ENCODE data around the gene KRT9.
"Not testable (repeated sequence)": the region's sequence is repeated elsewhere in the genome, so short reads cannot be mapped to it uniquely, and the experiment has no call there.

DNA sequence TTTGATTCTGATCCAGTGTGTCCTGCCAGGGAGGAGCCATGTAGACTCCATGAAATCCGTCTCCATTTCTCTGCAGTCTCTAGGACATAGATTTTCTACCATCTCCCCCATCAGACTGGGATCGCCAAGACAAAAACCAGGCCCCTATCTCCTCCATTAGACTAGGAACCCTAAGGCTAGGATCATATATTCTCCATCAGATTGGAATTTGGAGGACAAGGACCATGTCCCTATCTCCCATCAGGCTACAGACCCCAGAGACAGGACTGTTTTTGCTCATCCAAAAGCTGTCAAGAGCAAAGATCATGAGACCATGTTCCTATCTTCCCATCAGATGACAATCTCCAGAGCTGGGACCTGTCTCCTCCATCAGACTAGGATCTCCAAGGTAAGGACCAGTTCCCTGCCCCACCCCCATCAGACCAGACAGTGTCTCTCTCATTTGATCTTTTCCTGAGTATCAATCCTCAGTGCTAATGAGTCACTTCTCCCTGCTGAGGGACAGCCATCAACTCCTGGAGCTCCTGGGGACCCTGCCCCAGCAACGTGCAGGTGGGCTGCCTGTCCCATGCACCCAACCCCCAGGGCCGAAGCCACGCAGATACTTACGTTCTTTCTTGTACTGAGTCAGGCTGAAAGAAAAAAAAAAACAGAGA is 48.2 kb upstream of the KRT9 start:
- TF ChIP-seq POLR2A (IDR thresholded peaks at IDR 0.05) = not testable (repeated sequence)
- TF ChIP-seq, protein P1, sequence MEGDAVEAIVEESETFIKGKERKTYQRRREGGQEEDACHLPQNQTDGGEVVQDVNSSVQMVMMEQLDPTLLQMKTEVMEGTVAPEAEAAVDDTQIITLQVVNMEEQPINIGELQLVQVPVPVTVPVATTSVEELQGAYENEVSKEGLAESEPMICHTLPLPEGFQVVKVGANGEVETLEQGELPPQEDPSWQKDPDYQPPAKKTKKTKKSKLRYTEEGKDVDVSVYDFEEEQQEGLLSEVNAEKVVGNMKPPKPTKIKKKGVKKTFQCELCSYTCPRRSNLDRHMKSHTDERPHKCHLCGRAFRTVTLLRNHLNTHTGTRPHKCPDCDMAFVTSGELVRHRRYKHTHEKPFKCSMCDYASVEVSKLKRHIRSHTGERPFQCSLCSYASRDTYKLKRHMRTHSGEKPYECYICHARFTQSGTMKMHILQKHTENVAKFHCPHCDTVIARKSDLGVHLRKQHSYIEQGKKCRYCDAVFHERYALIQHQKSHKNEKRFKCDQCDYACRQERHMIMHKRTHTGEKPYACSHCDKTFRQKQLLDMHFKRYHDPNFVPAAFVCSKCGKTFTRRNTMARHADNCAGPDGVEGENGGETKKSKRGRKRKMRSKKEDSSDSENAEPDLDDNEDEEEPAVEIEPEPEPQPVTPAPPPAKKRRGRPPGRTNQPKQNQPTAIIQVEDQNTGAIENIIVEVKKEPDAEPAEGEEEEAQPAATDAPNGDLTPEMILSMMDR (IDR thresholded peaks at IDR 0.05) = not testable (repeated sequence)

Data from uterus (tissue), 2 donors.